ENCODE measurements around the gene CRKL. TPM values are rescaled to one million over a fixed set of nuclear protein-coding genes. Genes with fewer than 3 reads are reported as not detected.
"Not testable (repeated sequence)": the region's sequence is repeated elsewhere in the genome, so short reads cannot be mapped to it uniquely, and the experiment has no call there.

The CRKL gene
- total RNA-seq, 1 donor from 2014 or later, result 59.5 TPM

GRCh38 chr22:20940186-20940651 lies 23.0 kb downstream of the CRKL start:
- H3K36me3 ChIP-seq (ENCODE audit: insufficient read depth, low read length), result peaks cover 4% of the 10 kb centered on the region

DNA sequence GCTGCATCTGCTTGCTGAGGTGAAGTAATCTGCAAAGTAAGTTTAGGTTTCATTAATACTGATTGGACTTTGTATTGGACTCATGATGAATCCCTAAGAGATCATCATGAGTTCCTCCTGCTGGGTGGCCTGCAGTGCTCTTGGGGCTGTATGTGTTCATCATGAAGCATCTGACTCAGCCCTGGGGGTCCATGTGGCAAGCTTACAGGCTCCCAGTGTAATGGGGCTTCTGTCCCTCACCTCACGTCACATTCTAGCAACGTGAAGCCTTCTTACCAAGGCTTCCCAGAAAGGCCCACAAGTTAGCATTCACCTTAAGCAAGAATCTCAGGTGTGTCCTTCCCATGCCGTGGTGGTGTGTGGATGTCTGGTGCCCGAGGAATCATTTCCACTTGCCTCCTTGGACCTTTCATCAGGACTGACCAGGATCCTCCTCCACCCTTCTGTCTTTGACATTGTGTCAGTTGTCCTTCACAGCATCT lies 23.7 kb downstream of the CRKL start:
- Mint-ChIP-seq H3K36me3 (ENCODE audit: low read depth, unreplicated experiment) (peaks cover 7% of the 10 kb centered on the region), H3K4me1 (ENCODE audit: low read depth, unreplicated experiment) (peaks cover 27% of the 10 kb centered on the region), H3K4me3 (ENCODE audit: unreplicated experiment) (no peak overlapping the region), H3K27me3 (ENCODE audit: low read depth, unreplicated experiment) (no peaks in the 10 kb centered on the region), H3K27ac (ENCODE audit: unreplicated experiment) (no peak overlapping the region), H3K9me3 (ENCODE audit: unreplicated experiment) (no peaks in the 10 kb centered on the region)
- H3K27ac ChIP-seq (ENCODE audit: low read depth, low read length), result no peak overlapping the region
- DNase-seq (ENCODE audit: low read depth) (no peak), FAIRE-seq (no peak)
- TF ChIP-seq, protein P1, sequence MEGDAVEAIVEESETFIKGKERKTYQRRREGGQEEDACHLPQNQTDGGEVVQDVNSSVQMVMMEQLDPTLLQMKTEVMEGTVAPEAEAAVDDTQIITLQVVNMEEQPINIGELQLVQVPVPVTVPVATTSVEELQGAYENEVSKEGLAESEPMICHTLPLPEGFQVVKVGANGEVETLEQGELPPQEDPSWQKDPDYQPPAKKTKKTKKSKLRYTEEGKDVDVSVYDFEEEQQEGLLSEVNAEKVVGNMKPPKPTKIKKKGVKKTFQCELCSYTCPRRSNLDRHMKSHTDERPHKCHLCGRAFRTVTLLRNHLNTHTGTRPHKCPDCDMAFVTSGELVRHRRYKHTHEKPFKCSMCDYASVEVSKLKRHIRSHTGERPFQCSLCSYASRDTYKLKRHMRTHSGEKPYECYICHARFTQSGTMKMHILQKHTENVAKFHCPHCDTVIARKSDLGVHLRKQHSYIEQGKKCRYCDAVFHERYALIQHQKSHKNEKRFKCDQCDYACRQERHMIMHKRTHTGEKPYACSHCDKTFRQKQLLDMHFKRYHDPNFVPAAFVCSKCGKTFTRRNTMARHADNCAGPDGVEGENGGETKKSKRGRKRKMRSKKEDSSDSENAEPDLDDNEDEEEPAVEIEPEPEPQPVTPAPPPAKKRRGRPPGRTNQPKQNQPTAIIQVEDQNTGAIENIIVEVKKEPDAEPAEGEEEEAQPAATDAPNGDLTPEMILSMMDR (IDR thresholded peaks at IDR 0.05; ENCODE audit: insufficient read depth, low read depth, low read length), result no peak
- no peak for TF ChIP-seq EZH2 (IDR thresholded peaks at IDR 0.05; ENCODE audit: insufficient read depth, low read length)
- H3K4me3 ChIP-seq (ENCODE audit: insufficient read depth, low read depth, low read length), result no peak overlapping the region
- H3K36me3 ChIP-seq (ENCODE audit: insufficient read depth, low read length), result peaks cover 3% of the 10 kb centered on the region
- peaks cover 96% of the 10 kb centered on the region for H3K79me2 ChIP-seq (ENCODE audit: insufficient read depth, low read length)
- H4K20me1 ChIP-seq (ENCODE audit: insufficient read depth, low read length), result peaks cover 92% of the 10 kb centered on the region
- no peak overlapping the region for H2AFZ ChIP-seq (ENCODE audit: low read depth, low read length)
- H3K4me2 ChIP-seq (ENCODE audit: low read length), result no peak overlapping the region
- no peaks in the 10 kb centered on the region for H3K9me3 ChIP-seq (ENCODE audit: insufficient read depth, low read depth, low read length)
- H3K27me3 ChIP-seq (ENCODE audit: insufficient read depth, low read length), result no peaks in the 10 kb centered on the region
- peaks cover 10% of the 10 kb centered on the region for H3K4me1 ChIP-seq (ENCODE audit: insufficient read depth, low read length)
- no peak overlapping the region for H3K9ac ChIP-seq (ENCODE audit: low read length)

More at GRCh38 chr22:20940186-20940651, 23.0 kb downstream of the CRKL start:
- no peak overlapping the region for H3K4me3 Mint-ChIP-seq (ENCODE audit: unreplicated experiment)
- H3K36me3 Mint-ChIP-seq (ENCODE audit: low read depth, unreplicated experiment), result peaks cover 7% of the 10 kb centered on the region
- H3K4me1 Mint-ChIP-seq (ENCODE audit: low read depth, unreplicated experiment), result peaks cover 24% of the 10 kb centered on the region
- Histone ChIP-seq H3K4me1 (ENCODE audit: insufficient read depth, low read length) (peaks cover 3% of the 10 kb centered on the region), H3K4me2 (ENCODE audit: low read length) (no peak overlapping the region), H2AFZ (ENCODE audit: low read depth, low read length) (no peak overlapping the region), H3K9ac (ENCODE audit: low read length) (no peak overlapping the region), H3K4me3 (ENCODE audit: insufficient read depth, low read depth, low read length) (no peak overlapping the region), H4K20me1 (ENCODE audit: insufficient read depth, low read length) (peaks cover 91% of the 10 kb centered on the region), H3K9me3 (ENCODE audit: insufficient read depth, low read depth, low read length) (no peaks in the 10 kb centered on the region), H3K79me2 (ENCODE audit: insufficient read depth, low read length) (peaks cover 96% of the 10 kb centered on the region), H3K27ac (ENCODE audit: low read depth, low read length) (no peak overlapping the region), H3K27me3 (ENCODE audit: insufficient read depth, low read length) (no peaks in the 10 kb centered on the region)
- DNase-seq (ENCODE audit: low read depth) (no peak), FAIRE-seq (no peak)
- H3K9me3 Mint-ChIP-seq (ENCODE audit: unreplicated experiment), result no peaks in the 10 kb centered on the region
- TF ChIP-seq EZH2 (IDR thresholded peaks at IDR 0.05; ENCODE audit: insufficient read depth, low read length), result no peak
- TF ChIP-seq, protein P1 (IDR thresholded peaks at IDR 0.05; ENCODE audit: insufficient read depth, low read depth, low read length), result no peak
- H3K27me3 Mint-ChIP-seq (ENCODE audit: low read depth, unreplicated experiment), result no peaks in the 10 kb centered on the region
- H3K27ac Mint-ChIP-seq (ENCODE audit: unreplicated experiment), result no peak overlapping the region

DNA sequence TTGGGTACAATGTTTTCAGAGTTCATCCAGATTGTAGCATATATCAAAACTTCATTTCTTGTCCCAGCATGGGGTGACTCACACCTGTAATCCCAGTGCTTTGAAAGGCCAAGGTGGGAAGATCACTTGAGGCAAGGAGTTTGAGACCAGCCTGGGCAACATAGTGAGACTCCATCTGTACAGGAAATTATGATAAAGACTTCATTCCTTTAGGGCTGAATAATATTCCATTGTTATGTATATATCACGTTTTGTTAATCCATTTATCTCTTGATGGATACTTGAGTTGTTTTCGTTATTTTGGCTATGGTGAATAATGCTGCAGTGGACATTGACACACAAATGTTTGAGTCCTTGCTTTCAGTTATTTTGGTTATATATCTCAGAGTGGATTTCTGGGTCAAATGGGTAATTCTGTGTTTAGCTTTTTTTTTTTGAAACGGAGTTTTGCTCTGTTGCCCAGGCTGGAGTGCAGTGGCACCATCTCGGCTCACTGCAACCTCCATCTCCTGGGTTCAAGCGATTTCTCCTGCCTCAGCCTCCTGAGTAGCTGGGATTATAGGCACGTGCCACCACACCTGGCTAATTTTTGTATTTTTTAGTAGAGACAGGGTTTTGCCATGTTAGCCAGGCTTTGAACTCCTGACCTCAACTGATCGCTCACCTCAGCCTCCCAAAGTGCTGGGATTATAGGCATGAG lies 25.1 kb downstream of the CRKL start:
- Histone ChIP-seq H4K20me1 (ENCODE audit: insufficient read depth, low read length) (peaks cover 93% of the 10 kb centered on the region), H3K4me1 (ENCODE audit: insufficient read depth, low read length) (peaks cover 15% of the 10 kb centered on the region), H3K79me2 (ENCODE audit: insufficient read depth, low read length) (peaks cover 97% of the 10 kb centered on the region)
- not testable (repeated sequence) for H3K27ac Mint-ChIP-seq (ENCODE audit: unreplicated experiment); H3K27me3 Mint-ChIP-seq (ENCODE audit: low read depth, unreplicated experiment); H3K9ac ChIP-seq (ENCODE audit: low read length); H3K27ac ChIP-seq (ENCODE audit: low read depth, low read length); H3K9me3 ChIP-seq (ENCODE audit: insufficient read depth, low read depth, low read length); H3K4me3 ChIP-seq (ENCODE audit: insufficient read depth, low read depth, low read length); H3K4me3 Mint-ChIP-seq (ENCODE audit: unreplicated experiment); H3K36me3 ChIP-seq (ENCODE audit: insufficient read depth, low read length); H3K36me3 Mint-ChIP-seq (ENCODE audit: low read depth, unreplicated experiment); H2AFZ ChIP-seq (ENCODE audit: low read depth, low read length); DNase-seq (ENCODE audit: low read depth); H3K9me3 Mint-ChIP-seq (ENCODE audit: unreplicated experiment); H3K27me3 ChIP-seq (ENCODE audit: insufficient read depth, low read length); FAIRE-seq; H3K4me2 ChIP-seq (ENCODE audit: low read length)
- H3K4me1 Mint-ChIP-seq (ENCODE audit: low read depth, unreplicated experiment), result peaks cover 29% of the 10 kb centered on the region

All from astrocyte (in vitro differentiated cells and primary cell).